H1 (cell line): ENCODE measurements around the gene PRXL2B. TPM values are rescaled to one million over a fixed set of nuclear protein-coding genes. Genes with fewer than 3 reads are reported as not detected.

Experiments used
- BRCA1 ChIP-seq: IDR thresholded peaks from 2 replicates; pipeline ENCODE4 v1.6.1; 2012; ENCODE audit warnings: low read depth, low read length, improper control_type of control experiment
- ZNF274 ChIP-seq: IDR thresholded peaks from 2 replicates; pipeline ENCODE4 v1.7.0; 2012; ENCODE audit warnings: low read length, borderline replicate concordance; ENCODE audit errors: extremely low read depth
- polyA plus RNA-seq, 7 experiments: library from polyadenylated mRNA; depleted of rRNA in 3 of 7; stranded (reverse) in 5 of 7; unstranded in 2 of 7; fragments of >200 nt in 5 of 7; fragments of 200-250 nt in 2 of 7; gene quantifications; 1 replicate in 5 of 7; 2 replicates in 1 of 7; 4 replicates in 1 of 7; pipeline versions ENCODE4 v1.2.1 to v1.2.3, GENCODE V29; 2011 to 2013; ENCODE audit warnings: missing spikeins in 2 of 7, mixed read lengths in 2 of 7
- total RNA-seq: library from RNA; stranded (reverse); fragmentation: NEBNext Ultra II Directional; extraction: Animal tissue kit (Norgen Biotek cat#: 25700); gene quantifications from 2 replicates; pipeline ENCODE4 v1.2.1, GENCODE V29; 2021

Gene PRXL2B
- total and polyA plus RNA-seq, 2 of the 8 experiments (the other 6 are each of a cell fraction or from before 2014, with no cell fraction given), result 35.3 to 46.0 TPM

GRCh38 chr1:2582391-2582790 is 4.2 kb upstream of the PRXL2B start (continued):
- TF ChIP-seq BRCA1 (no peak), ZNF274 (no peak)
- TF ChIP-seq, all 59 proteins: peak for 0
